DND-41 (cell line): ENCODE measurements around the gene DPP6.

Experiments
- ATAC-seq: fragments of 200-7000 bp; cut with Tn5 transposase; 3 replicates; pipeline ENCODE4 v1.9.1; 2021; ENCODE audit warnings: low read depth; ENCODE audit not compliant: insufficient read depth
- DNase-seq: peaks from one replicate; pipeline ENCODE4 v3.0.0-alpha.2; 2020
- H2AFZ ChIP-seq: 2 replicates; pipeline ENCODE4 v1.6.0; 2012; ENCODE audit warnings: low read depth, low read length
- H3K27ac ChIP-seq: 2 replicates; pipeline ENCODE4 v1.5.1; 2012; ENCODE audit warnings: low read length, inconsistent platforms
- H3K27me3 ChIP-seq: fragments of 200-600 bp; sonication (generic); 2 replicates; pipeline ENCODE4 v1.6.0; 2012; ENCODE audit warnings: low read length, mild to moderate bottlenecking, inconsistent platforms; ENCODE audit not compliant: insufficient read depth, poor library complexity
- H3K36me3 ChIP-seq: 2 replicates; pipeline ENCODE4 v1.5.1; 2012; ENCODE audit warnings: low read length, inconsistent platforms; ENCODE audit not compliant: insufficient read depth
- H3K4me1 ChIP-seq: 2 replicates; pipeline ENCODE4 v1.5.1; 2012; ENCODE audit warnings: mild to moderate bottlenecking, low read length; ENCODE audit not compliant: insufficient read depth
- H3K4me2 ChIP-seq: 2 replicates; pipeline ENCODE4 v1.6.0; 2012; ENCODE audit warnings: mild to moderate bottlenecking, moderate library complexity, low read length, inconsistent platforms; ENCODE audit not compliant: insufficient read depth
- H3K4me3 ChIP-seq, 2 experiments: fragments of 200-600 bp in 1 of 2; shearing (Covaris generic) in 1 of 2; 2 replicates each; pipeline ENCODE4 v1.5.1; 2012 to 2016; ENCODE audit warnings: inconsistent platforms in 2 of 2, low read length in 2 of 2, mild to moderate bottlenecking in 2 of 2, low read depth in 1 of 2, moderate library complexity in 1 of 2
- H3K79me2 ChIP-seq: 2 replicates; pipeline ENCODE4 v1.6.0; 2012; ENCODE audit warnings: low read length, inconsistent platforms; ENCODE audit not compliant: insufficient read depth
- H3K9ac ChIP-seq: 2 replicates; pipeline ENCODE4 v1.6.0; 2012; ENCODE audit warnings: low read depth, mild to moderate bottlenecking, inconsistent platforms, low read length, moderate library complexity
- H3K9me3 ChIP-seq: 2 replicates; pipeline ENCODE4 v1.5.1; 2012; ENCODE audit warnings: low read length, moderate library complexity, mild to moderate bottlenecking, inconsistent platforms; ENCODE audit not compliant: insufficient read depth, severe bottlenecking
- H4K20me1 ChIP-seq: 2 replicates; pipeline ENCODE4 v1.6.0; 2012; ENCODE audit warnings: low read length; ENCODE audit not compliant: insufficient read depth
- CTCF ChIP-seq: IDR thresholded peaks from 2 replicates; pipeline ENCODE4 v1.5.1; 2012; ENCODE audit warnings: borderline replicate concordance, low read length, moderate library complexity, mild to moderate bottlenecking; ENCODE audit not compliant: poor library complexity, severe bottlenecking; ENCODE audit errors: extremely low read depth
- EZH2 ChIP-seq: IDR thresholded peaks from 3 replicates; pipeline ENCODE4 v1.6.1; 2012; ENCODE audit warnings: borderline replicate concordance, low read depth, mild to moderate bottlenecking, moderate library complexity, low read length, inconsistent platforms; ENCODE audit not compliant: severe bottlenecking

The DPP6 gene

DNA sequence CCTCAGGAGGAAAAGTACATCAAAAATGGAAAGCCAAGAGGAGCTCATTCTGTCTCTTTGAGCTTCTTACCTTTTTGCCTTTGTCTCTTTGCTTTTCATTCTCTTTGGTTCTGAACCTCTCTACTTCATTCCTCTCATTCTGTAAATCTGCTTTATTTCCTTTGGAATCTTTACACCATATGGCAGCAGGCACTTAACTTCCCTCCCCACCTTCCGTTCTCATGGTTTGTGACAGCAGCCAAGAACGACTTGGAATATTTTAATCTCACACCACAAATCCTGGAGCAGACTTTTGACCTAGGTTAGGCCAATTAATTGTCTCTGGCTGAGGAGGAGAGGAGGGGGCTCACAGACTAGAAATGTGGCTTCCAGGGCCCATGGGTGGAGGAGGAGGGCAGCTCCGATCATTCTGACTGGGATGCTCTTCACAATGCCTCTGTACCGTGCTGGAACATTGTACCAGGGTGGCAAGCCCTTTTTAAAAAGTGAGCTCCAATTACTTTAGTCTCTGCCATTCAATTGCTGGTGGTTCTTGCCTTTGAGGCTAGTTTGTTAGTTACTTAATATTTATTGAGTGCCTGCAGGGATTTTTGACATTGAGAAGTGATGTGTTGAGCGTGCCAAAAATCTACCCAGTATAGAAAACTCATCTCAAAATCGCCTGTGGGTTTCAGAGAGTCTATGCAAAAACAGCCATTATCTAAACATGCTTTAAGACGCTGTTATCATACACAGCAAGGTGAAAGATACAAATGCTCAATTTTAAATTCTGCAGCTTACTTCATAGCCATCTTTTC lies 386.6 kb downstream of the DPP6 start:
- Histone ChIP-seq H3K4me2 (no peak overlapping the region), H4K20me1 (no peaks in the 10 kb centered on the region), H3K4me3 (no peak overlapping the region), H3K9me3 (no peaks in the 10 kb centered on the region), H3K4me1 (no peaks in the 10 kb centered on the region), H3K27me3 (no peaks in the 10 kb centered on the region), H3K27ac (no peak overlapping the region), H3K36me3 (no peaks in the 10 kb centered on the region), H3K9ac (no peak overlapping the region), H3K79me2 (no peaks in the 10 kb centered on the region), H2AFZ (no peak overlapping the region)
- TF ChIP-seq CTCF = no peak
- no peak for TF ChIP-seq EZH2
- no peak for ATAC-seq
- DNase-seq = no peak

GRCh38 chr7:154440058-154440457 lies 387.9 kb downstream of the DPP6 start:
- H3K27me3 ChIP-seq = no peaks in the 10 kb centered on the region
- TF ChIP-seq CTCF = no peak
- no peak for TF ChIP-seq EZH2
- no peak overlapping the region for H3K4me3 ChIP-seq
- no peak overlapping the region for H3K9ac ChIP-seq
- no peaks in the 10 kb centered on the region for H4K20me1 ChIP-seq
- no peaks in the 10 kb centered on the region for H3K36me3 ChIP-seq
- no peak for DNase-seq
- H3K27ac ChIP-seq = no peak overlapping the region
- ATAC-seq = no peak
- H2AFZ ChIP-seq = no peak overlapping the region
- no peaks in the 10 kb centered on the region for H3K4me1 ChIP-seq
- no peaks in the 10 kb centered on the region for H3K9me3 ChIP-seq
- no peaks in the 10 kb centered on the region for H3K79me2 ChIP-seq
- H3K4me2 ChIP-seq = no peak overlapping the region

GRCh38 chr7:154440651-154441050 lies 388.5 kb downstream of the DPP6 start:
- H3K27ac ChIP-seq = no peak overlapping the region
- no peak overlapping the region for H3K9ac ChIP-seq
- H3K79me2 ChIP-seq = no peaks in the 10 kb centered on the region
- no peak overlapping the region for H3K4me2 ChIP-seq
- no peaks in the 10 kb centered on the region for H3K4me1 ChIP-seq
- no peaks in the 10 kb centered on the region for H3K9me3 ChIP-seq
- TF ChIP-seq EZH2 = no peak
- no peak for TF ChIP-seq CTCF
- H4K20me1 ChIP-seq = no peaks in the 10 kb centered on the region
- no peak overlapping the region for H2AFZ ChIP-seq
- H3K4me3 ChIP-seq = no peak overlapping the region
- ATAC-seq (no peak), DNase-seq (no peak)
- no peaks in the 10 kb centered on the region for H3K27me3 ChIP-seq
- H3K36me3 ChIP-seq = no peaks in the 10 kb centered on the region

DNA sequence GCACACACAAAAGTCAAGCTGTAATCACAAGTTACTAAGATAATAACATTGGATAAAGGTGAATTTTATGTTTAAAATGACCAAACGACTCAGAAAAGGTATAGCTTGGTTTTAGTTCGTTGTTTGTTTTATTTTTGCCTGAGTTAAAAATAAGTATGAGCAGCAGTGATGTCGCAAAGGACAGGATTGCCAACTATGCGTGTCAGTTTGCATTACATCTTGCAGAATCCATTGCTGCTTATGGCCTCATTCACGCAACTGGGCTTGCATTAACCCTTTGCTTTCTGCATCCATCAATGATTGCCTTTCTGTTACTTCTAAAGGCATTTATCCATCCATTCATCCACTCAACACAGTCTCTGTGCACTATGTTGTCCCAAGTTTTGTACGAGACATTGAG lies 389.6 kb downstream of the DPP6 start:
- ATAC-seq = no peak
- Histone ChIP-seq H3K4me1 (no peaks in the 10 kb centered on the region), H3K9me3 (no peaks in the 10 kb centered on the region), H2AFZ (no peak overlapping the region), H3K27ac (no peak overlapping the region), H3K4me2 (no peak overlapping the region), H3K4me3 (no peak overlapping the region), H3K9ac (no peak overlapping the region), H3K79me2 (no peaks in the 10 kb centered on the region), H4K20me1 (no peaks in the 10 kb centered on the region), H3K27me3 (no peaks in the 10 kb centered on the region), H3K36me3 (no peaks in the 10 kb centered on the region)
- no peak for DNase-seq
- TF ChIP-seq CTCF (no peak), EZH2 (no peak)
